Measurements from ENCODE around the gene MINDY4. TPM values are rescaled to one million over a fixed set of nuclear protein-coding genes. Genes with fewer than 3 reads are reported as not detected.

Gene MINDY4
- total and polyA plus RNA-seq, 2 of the 4 experiments (the other 2 are of a cell fraction) = 1.8 to 3.6 TPM

GRCh38 chr7:30846378-30846777 is 75.2 kb downstream of the MINDY4 start:
- WGBS, 2 experiments (ENCODE audit: extremely low coverage in 2 of 2, insufficient read length in 1 of 2) = 100% methylated on average over 1 of the region's 6 CpGs; no CpG with 5 or more reads in 1 of the 2 experiments
- DNase-seq (no peak), ATAC-seq (ENCODE audit: low read depth) (no peak)
- BruUV-seq (replicated peaks) = no TSS peak
- in situ Hi-C loops (cut with MboI; ENCODE audit: low sequenced_read_pairs) = no loop called here
- H3K4ac ChIP-seq (ENCODE audit: low read depth, low read length) = no peak overlapping the region
- H3K9ac ChIP-seq (ENCODE audit: low read depth, low read length) = no peak overlapping the region
- no peak overlapping the region for H2AFZ ChIP-seq (replicated peaks; ENCODE audit: low read length, poor library complexity)
- dilution Hi-C loops (cut with HindIII; ENCODE audit: low sequenced_read_pairs, unreplicated experiment) = no loop called here
- no peak overlapping the region for H4K8ac ChIP-seq (ENCODE audit: low read depth in 2 of 2, low read length in 2 of 2)
- no peak overlapping the region for H4K91ac ChIP-seq (ENCODE audit: insufficient read depth, low read depth, low read length)
- no peak overlapping the region for H3K56ac ChIP-seq (ENCODE audit: extremely low read depth, insufficient read depth, low read length)
- no peak overlapping the region for H2AK5ac ChIP-seq (ENCODE audit: low read depth, low read length)
- POLR2A ChIA-PET (ENCODE audit: unreplicated experiment) = no interaction called here
- no peaks in the 10 kb centered on the region for H3K79me1 ChIP-seq (ENCODE audit: low read depth in 1 of 2, low read length in 2 of 2)
- H2BK120ac ChIP-seq (ENCODE audit: low read depth, low read length) = no peak overlapping the region
- H3K4me3 ChIP-seq (ENCODE audit: insufficient read depth, low read depth, low read length) = no peak overlapping the region
- no peak overlapping the region for H3K23ac ChIP-seq (ENCODE audit: low read depth, low read length)
- no peak overlapping the region for H3K27ac ChIP-seq (ENCODE audit: insufficient read depth, low read length)
- no peak overlapping the region for H3K4me2 ChIP-seq (ENCODE audit: low read depth, low read length)
- H3K9me1 ChIP-seq (ENCODE audit: insufficient read depth, low read length) = peaks cover 8% of the 10 kb centered on the region
- H3K14ac ChIP-seq (replicated peaks; ENCODE audit: low read depth, low read length) = no peak overlapping the region
- no peak overlapping the region for H2BK20ac ChIP-seq (ENCODE audit: low read depth, low read length)
- peaks cover 5% of the 10 kb centered on the region; the same call in 1 of the 2 replicates for H3K4me1 ChIP-seq (ENCODE audit: control insufficient read depth, insufficient read depth, low read length)
- no peak overlapping the region for H3K18ac ChIP-seq (ENCODE audit: low read depth, low read length)
- no peaks in the 10 kb centered on the region for H4K20me1 ChIP-seq (ENCODE audit: insufficient read depth, low read length)
- no peak overlapping the region for H4K5ac ChIP-seq (ENCODE audit: low read depth, low read length)
- no peaks in the 10 kb centered on the region for H3K27me3 ChIP-seq (ENCODE audit: control insufficient read depth, insufficient read depth, low read length)
- CTCF ChIA-PET = no interaction called here
- H2AK9ac ChIP-seq (replicated peaks; ENCODE audit: low read depth, low read length, poor library complexity) = no peak overlapping the region
- H3K9me3 ChIP-seq (ENCODE audit: control insufficient read depth, insufficient read depth, low read length) = no peaks in the 10 kb centered on the region
- TF ChIP-seq BHLHE40 (IDR thresholded peaks at IDR 0.05; ENCODE audit: low read depth, low read length) = no peak
- no peak for TF ChIP-seq RFX5 (IDR thresholded peaks at IDR 0.05; ENCODE audit: low read depth, low read length)
- TF ChIP-seq RAD21 (IDR thresholded peaks at IDR 0.05; ENCODE audit: low read length) = no peak
- no peak for TF ChIP-seq MAFK (IDR thresholded peaks at IDR 0.05; ENCODE audit: low read depth, low read length)
- TF ChIP-seq POLR2A (IDR thresholded peaks at IDR 0.05; ENCODE audit: low read depth, low read length) = no peak
- no peak for TF ChIP-seq MAZ (IDR thresholded peaks at IDR 0.05; ENCODE audit: borderline replicate concordance, low read depth, low read length)
- no peak for TF ChIP-seq FOS (IDR thresholded peaks at IDR 0.05; ENCODE audit: low read depth, low read length)
- no peak for TF ChIP-seq MXI1 (IDR thresholded peaks at IDR 0.05; ENCODE audit: borderline replicate concordance, low read depth, low read length)
- no peak for TF ChIP-seq RCOR1 (IDR thresholded peaks at IDR 0.05; ENCODE audit: insufficient replicate concordance, low read length)
- no peak for TF ChIP-seq USF2 (IDR thresholded peaks at IDR 0.05; ENCODE audit: low read depth, low read length)
- TF ChIP-seq CEBPB (IDR thresholded peaks at IDR 0.05; ENCODE audit: low read depth, low read length) = no peak
- no peak for TF ChIP-seq SMC3 (IDR thresholded peaks at IDR 0.05; ENCODE audit: low read depth, low read length)
- no peak for TF ChIP-seq ELK1 (IDR thresholded peaks at IDR 0.05; ENCODE audit: borderline replicate concordance, low read depth, low read length)
- no peak for TF ChIP-seq CHD1 (IDR thresholded peaks at IDR 0.05; ENCODE audit: low read depth, low read length)
- TF ChIP-seq NFE2L2 (IDR thresholded peaks at IDR 0.05; ENCODE audit: low read depth, low read length) = no peak
- no peak for TF ChIP-seq CTCF (conservative IDR thresholded peaks at IDR 0.05; ENCODE audit: low read depth, low read length)
- no peak overlapping the region for H2BK15ac ChIP-seq (ENCODE audit: low read depth, low read length)
- intact Hi-C loops (cut with micrococcal nuclease) = no loop called here
- H3K36me3 ChIP-seq (ENCODE audit: control insufficient read depth, insufficient read depth, low read length) = no peaks in the 10 kb centered on the region
- H2BK5ac ChIP-seq (ENCODE audit: low read depth, low read length, poor library complexity, severe bottlenecking) = no peak overlapping the region

All from IMR-90 (cell line).